Activated naive CD4-positive, alpha-beta T cell treated with anti-CD3 and anti-CD28 coated beads, Interleukin-2, amount 50 U/mL, for 24 hours (primary cell): ENCODE results near the gene LAMA3.

Source experiments
- H3K27ac Mint-ChIP-seq: one replicate; pipeline ENCODE4 v1.8.0; 2021; ENCODE audit warnings: mild to moderate bottlenecking, mixed read lengths
- H3K27me3 Mint-ChIP-seq: one replicate; pipeline ENCODE4 v1.8.0; 2021; ENCODE audit warnings: mixed read lengths
- H3K36me3 Mint-ChIP-seq: one replicate; pipeline ENCODE4 v1.8.0; 2021; ENCODE audit warnings: mixed read lengths
- H3K4me1 Mint-ChIP-seq: one replicate; pipeline ENCODE4 v1.8.0; 2021; ENCODE audit warnings: mixed read lengths
- H3K4me3 Mint-ChIP-seq: one replicate; pipeline ENCODE4 v1.8.0; 2021; ENCODE audit warnings: mild to moderate bottlenecking, mixed read lengths
- H3K9me3 Mint-ChIP-seq: one replicate; pipeline ENCODE4 v1.8.0; 2021; ENCODE audit warnings: mixed read lengths

LAMA3 gene

GRCh38 chr18:23977719-23978483 is 288.6 kb downstream of the LAMA3 start:
- H3K4me3 Mint-ChIP-seq, result peak overlapping the region; percentile 45
- peak overlapping the region; percentile 53 for H3K27ac Mint-ChIP-seq
- no peaks in the 10 kb centered on the region for H3K27me3 Mint-ChIP-seq
- H3K4me1 Mint-ChIP-seq, result peaks cover 39% of the 10 kb centered on the region
- peaks cover 9% of the 10 kb centered on the region for H3K9me3 Mint-ChIP-seq
- peaks cover 5% of the 10 kb centered on the region for H3K36me3 Mint-ChIP-seq

DNA sequence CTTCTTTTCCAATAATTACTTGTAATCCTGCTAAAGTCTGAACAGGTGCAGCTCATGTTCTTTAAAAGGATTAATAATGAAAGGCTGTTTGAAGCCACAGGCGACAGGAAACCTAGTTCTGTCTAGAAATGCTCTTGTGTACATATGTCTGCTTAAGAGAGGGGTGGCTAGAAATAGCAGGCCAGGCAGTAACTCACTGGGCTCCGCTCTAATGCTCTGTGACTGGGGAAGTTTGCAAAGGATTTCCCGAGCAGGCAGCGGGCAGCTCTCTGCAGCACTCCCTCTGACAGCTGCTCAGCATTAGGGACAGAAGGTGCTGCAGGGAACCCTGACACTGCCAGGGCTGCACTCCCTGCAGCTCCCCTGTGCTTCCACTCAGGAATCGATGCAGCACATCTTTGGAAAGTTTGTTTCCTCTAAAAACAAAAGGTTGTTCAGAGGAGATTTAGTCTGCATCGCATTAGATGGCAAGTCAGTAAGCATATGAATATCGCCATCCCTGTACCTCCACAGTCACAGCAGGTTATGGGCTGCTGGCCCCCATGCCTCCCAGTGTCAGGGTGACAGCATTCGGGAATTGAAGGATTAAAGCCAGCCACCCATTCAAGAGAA is 292.2 kb downstream of the LAMA3 start:
- no peaks in the 10 kb centered on the region for H3K27me3 Mint-ChIP-seq
- H3K9me3 Mint-ChIP-seq, result peaks cover 5% of the 10 kb centered on the region
- no peak overlapping the region for H3K4me3 Mint-ChIP-seq
- peaks cover 5% of the 10 kb centered on the region for H3K36me3 Mint-ChIP-seq
- peaks cover 35% of the 10 kb centered on the region for H3K4me1 Mint-ChIP-seq
- no peak overlapping the region for H3K27ac Mint-ChIP-seq

GRCh38 chr18:23982155-23983079 is 293.2 kb downstream of the LAMA3 start:
- H3K36me3 Mint-ChIP-seq, result peaks cover 2% of the 10 kb centered on the region
- peaks cover 40% of the 10 kb centered on the region for H3K4me1 Mint-ChIP-seq
- H3K9me3 Mint-ChIP-seq, result no peaks in the 10 kb centered on the region
- H3K4me3 Mint-ChIP-seq, result no peak overlapping the region
- no peak overlapping the region for H3K27ac Mint-ChIP-seq
- no peaks in the 10 kb centered on the region for H3K27me3 Mint-ChIP-seq

- Mint-ChIP-seq H3K27ac (peak overlapping the region; percentile 13), H3K27me3 (no peaks in the 10 kb centered on the region), H3K4me3 (no peak overlapping the region), H3K4me1 (peaks cover 41% of the 10 kb centered on the region), H3K9me3 (no peaks in the 10 kb centered on the region), H3K36me3 (no peaks in the 10 kb centered on the region)
Measured at GRCh38 chr18:23983112-23983511, 293.9 kb downstream of the LAMA3 start.

DNA sequence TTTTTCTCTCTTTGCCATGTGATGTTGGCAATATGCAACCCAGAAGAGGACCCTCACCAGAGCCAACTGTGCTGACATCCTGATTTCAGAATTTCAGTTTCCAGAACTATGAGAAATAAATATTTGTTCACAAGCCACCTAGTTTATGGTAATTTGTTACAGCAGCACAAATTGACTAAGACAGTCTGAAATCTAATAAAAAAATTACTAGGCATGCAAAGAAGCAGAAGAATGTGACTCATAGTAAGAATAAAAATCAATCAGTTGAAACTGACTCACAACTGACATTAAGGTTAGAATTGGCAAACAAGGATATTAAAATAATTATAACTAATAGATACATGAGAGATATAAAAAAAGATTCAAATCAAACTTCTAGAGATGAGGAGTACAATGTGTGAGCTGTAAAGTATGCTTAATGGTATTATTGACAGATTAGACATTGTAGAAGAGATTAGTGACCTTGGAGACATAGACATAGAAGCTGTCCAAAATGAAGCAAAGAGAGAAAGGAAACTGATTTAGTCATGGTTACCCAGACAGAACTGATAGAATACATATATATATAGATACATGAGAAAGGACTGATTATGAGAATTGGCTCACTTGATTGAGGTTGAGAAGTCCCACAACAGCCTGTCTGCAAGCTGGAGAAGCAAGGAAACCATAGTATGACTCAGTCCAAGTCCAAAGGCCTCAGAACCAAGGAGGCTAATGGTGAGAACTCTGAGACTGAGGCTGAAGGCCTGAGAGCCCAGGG is 297.5 kb downstream of the LAMA3 start:
- H3K27ac Mint-ChIP-seq, result peak overlapping the region; percentile 90
- peaks cover 58% of the 10 kb centered on the region for H3K4me1 Mint-ChIP-seq
- H3K27me3 Mint-ChIP-seq, result no peaks in the 10 kb centered on the region
- H3K4me3 Mint-ChIP-seq, result no peak overlapping the region
- no peaks in the 10 kb centered on the region for H3K36me3 Mint-ChIP-seq
- no peaks in the 10 kb centered on the region for H3K9me3 Mint-ChIP-seq

- H3K4me3 Mint-ChIP-seq, result no peak overlapping the region
- H3K27ac Mint-ChIP-seq, result peak overlapping the region; percentile 32
- H3K9me3 Mint-ChIP-seq, result no peaks in the 10 kb centered on the region
- no peaks in the 10 kb centered on the region for H3K27me3 Mint-ChIP-seq
- no peaks in the 10 kb centered on the region for H3K36me3 Mint-ChIP-seq
- peaks cover 80% of the 10 kb centered on the region for H3K4me1 Mint-ChIP-seq
Measured at GRCh38 chr18:23990474-23991410, 301.5 kb downstream of the LAMA3 start.

GRCh38 chr18:23992089-23992940 is 303.1 kb downstream of the LAMA3 start:
- Mint-ChIP-seq H3K4me1 (peaks cover 70% of the 10 kb centered on the region), H3K4me3 (peak overlapping the region; percentile 60)

GRCh38 chr18:23992941-23993280 is 303.7 kb downstream of the LAMA3 start:
- Mint-ChIP-seq H3K27ac (peak overlapping the region; percentile 37), H3K4me3 (peak overlapping the region; percentile 60), H3K9me3 (no peaks in the 10 kb centered on the region), H3K4me1 (peaks cover 65% of the 10 kb centered on the region), H3K36me3 (no peaks in the 10 kb centered on the region), H3K27me3 (no peaks in the 10 kb centered on the region)

More at GRCh38 chr18:23992089-23992940, 303.1 kb downstream of the LAMA3 start:
- no peaks in the 10 kb centered on the region for H3K36me3 Mint-ChIP-seq
- peak overlapping the region; percentile 37 for H3K27ac Mint-ChIP-seq
- H3K9me3 Mint-ChIP-seq, result no peaks in the 10 kb centered on the region
- H3K27me3 Mint-ChIP-seq, result no peaks in the 10 kb centered on the region

DNA sequence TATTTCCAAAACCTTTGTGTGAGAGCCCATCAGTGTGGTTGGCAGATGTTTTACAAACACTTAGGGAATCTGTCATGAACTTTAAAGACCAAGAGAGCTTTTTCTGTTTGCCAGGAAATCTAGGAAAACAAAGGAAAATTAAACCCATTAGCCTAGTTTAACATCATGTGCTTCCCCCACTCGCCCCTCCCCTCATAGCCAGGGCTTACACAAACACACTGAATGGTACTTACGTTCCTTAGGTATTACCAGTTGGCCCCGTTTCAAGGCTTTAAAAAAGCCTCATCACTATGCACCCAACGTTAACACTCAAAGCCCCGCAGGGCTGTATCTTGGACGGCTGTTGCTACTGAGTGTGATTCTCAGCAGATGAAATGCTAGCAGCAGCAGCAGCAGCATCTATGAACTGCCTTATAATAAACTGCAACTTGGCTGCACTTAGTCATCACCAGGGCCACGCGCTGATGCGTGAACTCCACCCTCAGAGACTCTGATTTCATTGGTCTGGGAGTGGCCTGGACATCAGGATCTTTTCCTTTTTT is 305.2 kb downstream of the LAMA3 start:
- Mint-ChIP-seq H3K27ac (peak overlapping the region; percentile 9), H3K4me1 (peaks cover 62% of the 10 kb centered on the region), H3K4me3 (peak overlapping the region; percentile 33), H3K27me3 (no peaks in the 10 kb centered on the region), H3K36me3 (no peaks in the 10 kb centered on the region), H3K9me3 (no peaks in the 10 kb centered on the region)

DNA sequence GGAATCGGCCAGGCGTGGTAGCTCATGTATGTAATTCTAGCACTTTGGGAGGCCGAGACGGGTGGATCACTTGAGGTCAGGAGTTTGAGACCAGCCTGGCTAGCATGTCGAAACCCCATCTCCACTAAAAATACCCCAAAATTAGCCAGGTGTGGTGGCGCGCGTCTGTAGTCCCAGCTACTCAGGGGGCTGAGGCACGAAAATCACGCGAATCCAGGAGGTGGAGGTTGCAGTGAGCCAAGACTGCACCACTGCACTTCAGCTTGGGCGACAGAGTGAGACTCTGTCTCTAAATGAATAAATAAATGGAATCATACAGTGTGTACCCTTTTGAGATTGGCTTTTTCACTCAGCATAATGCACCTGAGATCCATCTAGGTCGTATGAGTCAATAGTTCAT is 305.9 kb downstream of the LAMA3 start:
- Mint-ChIP-seq H3K4me3 (no peak overlapping the region), H3K27me3 (no peaks in the 10 kb centered on the region), H3K36me3 (no peaks in the 10 kb centered on the region), H3K27ac (no peak overlapping the region), H3K4me1 (peaks cover 59% of the 10 kb centered on the region), H3K9me3 (no peaks in the 10 kb centered on the region)

- Mint-ChIP-seq H3K27me3 (no peaks in the 10 kb centered on the region), H3K9me3 (no peaks in the 10 kb centered on the region), H3K4me3 (no peak overlapping the region), H3K27ac (no peak overlapping the region), H3K36me3 (no peaks in the 10 kb centered on the region), H3K4me1 (peaks cover 55% of the 10 kb centered on the region)
Measured at GRCh38 chr18:23998018-23998417, 308.8 kb downstream of the LAMA3 start.

DNA sequence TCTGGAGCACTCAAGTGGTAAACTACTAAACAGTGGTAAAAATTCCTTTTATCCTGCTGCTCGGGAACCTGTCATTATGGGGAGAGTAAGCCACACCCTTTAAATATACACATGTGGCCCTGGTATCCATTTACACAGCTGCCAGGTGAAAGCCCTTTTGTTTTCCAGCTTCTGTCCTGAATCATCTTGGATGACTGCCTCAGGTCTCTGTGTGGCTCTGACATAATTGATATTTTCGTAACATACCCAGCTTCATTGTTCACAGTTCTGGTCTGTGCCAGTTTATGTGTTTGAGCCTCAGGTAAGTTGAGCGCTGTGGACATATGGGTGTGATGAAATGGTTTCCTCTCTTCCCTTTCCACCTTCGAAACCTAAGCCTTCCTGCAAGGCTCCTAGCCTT is 309.6 kb downstream of the LAMA3 start:
- Mint-ChIP-seq H3K9me3 (no peaks in the 10 kb centered on the region), H3K4me3 (no peak overlapping the region), H3K4me1 (peaks cover 56% of the 10 kb centered on the region), H3K27ac (no peak overlapping the region), H3K36me3 (no peaks in the 10 kb centered on the region), H3K27me3 (no peaks in the 10 kb centered on the region)

- peaks cover 55% of the 10 kb centered on the region for H3K4me1 Mint-ChIP-seq
Measured at GRCh38 chr18:24000613-24001490, 311.6 kb downstream of the LAMA3 start.

More at GRCh38 chr18:24000613-24001490, 311.6 kb downstream of the LAMA3 start:
- Mint-ChIP-seq H3K36me3 (no peaks in the 10 kb centered on the region), H3K27me3 (no peaks in the 10 kb centered on the region), H3K9me3 (no peaks in the 10 kb centered on the region), H3K4me3 (peak overlapping the region; percentile 3), H3K27ac (peak overlapping the region; percentile 14)
